Lower leg skin (tissue), 4 donors: Measurements from ENCODE around the gene MTHFD1L. TPM values are rescaled to one million over a fixed set of nuclear protein-coding genes. Genes with fewer than 3 reads are reported as not detected.

Experiments
- DNase-seq, 2 donors: peaks; one replicate each; pipeline ENCODE4 v3.0.0-alpha.2; 2019; ENCODE audit warnings: low spot score in 2 of 2
- H3K4me3 ChIP-seq: fragments of 200-600 bp; sonication (generic); 2 replicates; pipeline ENCODE4 v1.5.1; 2017; ENCODE audit warnings: mild to moderate bottlenecking, low read depth; ENCODE audit not compliant: poor library complexity, severe bottlenecking
- CTCF ChIP-seq, 3 donors: fragments of 450-650 bp; IDR thresholded peaks; one replicate each; pipeline ENCODE4 v1.5.1; 2016; ENCODE audit warnings: antibody characterized with exemption in 3 of 3, mild to moderate bottlenecking in 3 of 3, moderate library complexity in 2 of 3
- POLR2A ChIP-seq, 2 donors: fragments of 450-650 bp; IDR thresholded peaks; one replicate each; pipeline ENCODE4 v1.6.1; 2016 to 2017; ENCODE audit warnings: antibody characterized with exemption in 2 of 2, mild to moderate bottlenecking in 1 of 2, moderate library complexity in 1 of 2
- WGBS, 2 donors: methylation state at CpG; one replicate each; pipeline ENCODE4 v1.1.5; 2018; 5-methylcytosine and 5-hydroxymethylcytosine counted together
- intact Hi-C: fragments of 100-400 bp; cut with DNase I; formaldehyde crosslinking; loops from one replicate; pipeline ENCODE4 v1.15.0; 2023; ENCODE audit warnings: low total_unique reads
- total RNA-seq, 4 donors: library from RNA; depleted of rRNA; stranded (reverse); fragments of >200 nt; gene quantifications; one replicate each; pipeline ENCODE4 v1.1.0, GENCODE V29; 2016

Gene MTHFD1L
- total RNA-seq, 4 donors from 2014 or later, result 2.1 to 7.1 (median 4.4) TPM

GRCh38 chr6:150975136-150975535 is 109.6 kb downstream of the MTHFD1L start:
- intact Hi-C loops, result no loop called here
- H3K4me3 ChIP-seq, result no peak overlapping the region
- 87 to 92% methylated on average over 6 of the region's 6 CpGs for WGBS, 2 donors
- DNase-seq, result no peak
- no peak for TF ChIP-seq CTCF (IDR thresholded peaks at IDR 0.05)
- TF ChIP-seq POLR2A (IDR thresholded peaks at IDR 0.05), result no peak

GRCh38 chr6:150977281-150977680 is 111.8 kb downstream of the MTHFD1L start:
- no peak for DNase-seq
- no peak overlapping the region for H3K4me3 ChIP-seq
- TF ChIP-seq CTCF (IDR thresholded peaks at IDR 0.05) (no peak), POLR2A (IDR thresholded peaks at IDR 0.05) (no peak)
- 51 to 55% methylated on average over 2 of the region's 2 CpGs for WGBS, 2 donors
- intact Hi-C loops, result no loop called here

- TF ChIP-seq CTCF (IDR thresholded peaks at IDR 0.05) (no peak), POLR2A (IDR thresholded peaks at IDR 0.05) (no peak)
- DNase-seq, result no peak
- H3K4me3 ChIP-seq, result no peak overlapping the region
- intact Hi-C loops, result no loop called here
- 88 to 93% methylated on average over 10 of the region's 10 CpGs for WGBS, 2 donors
Measured at GRCh38 chr6:150978624-150979023, 113.1 kb downstream of the MTHFD1L start.

GRCh38 chr6:150979826-150980350 is 114.4 kb downstream of the MTHFD1L start:
- no peak for DNase-seq
- no peak overlapping the region for H3K4me3 ChIP-seq
- intact Hi-C loops, result no loop called here
- TF ChIP-seq CTCF (IDR thresholded peaks at IDR 0.05) (no peak), POLR2A (IDR thresholded peaks at IDR 0.05) (no peak)
- 93 to 95% methylated on average over 6 of the region's 6 CpGs for WGBS, 2 donors

- intact Hi-C loops, result no loop called here
Measured at GRCh38 chr6:150981095-150981494, 115.6 kb downstream of the MTHFD1L start.

More at GRCh38 chr6:150981095-150981494, 115.6 kb downstream of the MTHFD1L start:
- DNase-seq, result no peak
- 70 to 76% methylated on average over 11 of the region's 11 CpGs for WGBS, 2 donors
- no peak overlapping the region for H3K4me3 ChIP-seq
- TF ChIP-seq POLR2A (IDR thresholded peaks at IDR 0.05) (no peak), CTCF (IDR thresholded peaks at IDR 0.05) (no peak)
